Endothelial cell of umbilical vein (primary cell): ENCODE results near the gene CLIP1.

Experiments
- EZH2 ChIP-seq: IDR thresholded peaks from 2 replicates; pipeline ENCODE4 v1.6.1; 2012; ENCODE audit warnings: borderline replicate concordance, low read depth, mild to moderate bottlenecking, moderate library complexity, low read length, inconsistent platforms; ENCODE audit not compliant: severe bottlenecking
- FOS ChIP-seq: IDR thresholded peaks from 2 replicates; pipeline ENCODE4 v1.6.1; 2011; ENCODE audit warnings: mild to moderate bottlenecking, low read length, moderate library complexity, borderline replicate concordance; ENCODE audit not compliant: insufficient read depth
- GATA2 ChIP-seq: IDR thresholded peaks from 2 replicates; pipeline ENCODE4 v1.7.0; 2011; ENCODE audit warnings: low read depth, mild to moderate bottlenecking, moderate library complexity, mixed read lengths, low read length; ENCODE audit not compliant: insufficient read length, insufficient read depth
- JUN ChIP-seq: IDR thresholded peaks from 2 replicates; pipeline ENCODE4 v1.6.1; 2011; ENCODE audit warnings: borderline replicate concordance, low read depth; ENCODE audit not compliant: insufficient read length, insufficient read depth
- MYC ChIP-seq: IDR thresholded peaks from one replicate; pipeline ENCODE4 v1.6.1; 2011; ENCODE audit warnings: mild to moderate bottlenecking, low read depth, low read length
- POLR2A ChIP-seq: IDR thresholded peaks from 2 replicates; pipeline ENCODE4 v1.6.1; 2012; ENCODE audit warnings: low read depth, mild to moderate bottlenecking, control low read depth, low read length
- POLR2AphosphoS5 ChIP-seq: IDR thresholded peaks from 2 replicates; pipeline ENCODE4 v1.6.1; 2012; ENCODE audit warnings: low read depth, mild to moderate bottlenecking, control low read depth, low read length, moderate library complexity; ENCODE audit not compliant: insufficient read depth
- TF ChIP-seq, protein P1 (sequence below), 2 donors: IDR thresholded peaks; 1 replicate in 1 of 2; 2 replicates in 1 of 2; pipeline ENCODE4 v1.5.1; 2011; ENCODE audit warnings: low read length in 2 of 2, mild to moderate bottlenecking in 2 of 2, moderate library complexity in 2 of 2, control low read depth in 1 of 2, inconsistent platforms in 1 of 2, low read depth in 1 of 2; ENCODE audit not compliant: insufficient read depth in 1 of 2; ENCODE audit errors: extremely low read depth in 1 of 2
- TF ChIP-seq, protein P2 (sequence below): IDR thresholded peaks from 2 replicates; pipeline ENCODE4 v1.6.1; 2011; ENCODE audit not compliant: insufficient read depth, insufficient read length

GRCh38 chr12:122421187-122421820, 1.2 kb downstream of the CLIP1 start:
- TF ChIP-seq EZH2 (no peak), POLR2A (no peak), FOS (no peak), POLR2AphosphoS5 (no peak), JUN (no peak), MYC (no peak), GATA2 (peak; percentile 35)
- TF ChIP-seq, protein P1, sequence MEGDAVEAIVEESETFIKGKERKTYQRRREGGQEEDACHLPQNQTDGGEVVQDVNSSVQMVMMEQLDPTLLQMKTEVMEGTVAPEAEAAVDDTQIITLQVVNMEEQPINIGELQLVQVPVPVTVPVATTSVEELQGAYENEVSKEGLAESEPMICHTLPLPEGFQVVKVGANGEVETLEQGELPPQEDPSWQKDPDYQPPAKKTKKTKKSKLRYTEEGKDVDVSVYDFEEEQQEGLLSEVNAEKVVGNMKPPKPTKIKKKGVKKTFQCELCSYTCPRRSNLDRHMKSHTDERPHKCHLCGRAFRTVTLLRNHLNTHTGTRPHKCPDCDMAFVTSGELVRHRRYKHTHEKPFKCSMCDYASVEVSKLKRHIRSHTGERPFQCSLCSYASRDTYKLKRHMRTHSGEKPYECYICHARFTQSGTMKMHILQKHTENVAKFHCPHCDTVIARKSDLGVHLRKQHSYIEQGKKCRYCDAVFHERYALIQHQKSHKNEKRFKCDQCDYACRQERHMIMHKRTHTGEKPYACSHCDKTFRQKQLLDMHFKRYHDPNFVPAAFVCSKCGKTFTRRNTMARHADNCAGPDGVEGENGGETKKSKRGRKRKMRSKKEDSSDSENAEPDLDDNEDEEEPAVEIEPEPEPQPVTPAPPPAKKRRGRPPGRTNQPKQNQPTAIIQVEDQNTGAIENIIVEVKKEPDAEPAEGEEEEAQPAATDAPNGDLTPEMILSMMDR (IDR thresholded peaks at IDR 0.05; ENCODE audit: extremely low read depth in 1 of 2, insufficient read depth in 1 of 2, low read depth in 1 of 2, low read length in 2 of 2): no peak
- TF ChIP-seq, protein P2, sequence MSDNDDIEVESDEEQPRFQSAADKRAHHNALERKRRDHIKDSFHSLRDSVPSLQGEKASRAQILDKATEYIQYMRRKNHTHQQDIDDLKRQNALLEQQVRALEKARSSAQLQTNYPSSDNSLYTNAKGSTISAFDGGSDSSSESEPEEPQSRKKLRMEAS: no peak
